GM18867 (cell line): ENCODE results near the gene PIAS4.

Experiments
- ATAC-seq: cut with Tn5 transposase; IDR thresholded peaks from one replicate; pipeline ENCODE4 v1.9.1; 2021; ENCODE audit warnings: mild to moderate bottlenecking, moderate library complexity; ENCODE audit not compliant: unreplicated experiment

Gene PIAS4

GRCh38 chr19:4067396-4068046, 60.0 kb downstream of the PIAS4 start:
- ATAC-seq, result no peak

DNA sequence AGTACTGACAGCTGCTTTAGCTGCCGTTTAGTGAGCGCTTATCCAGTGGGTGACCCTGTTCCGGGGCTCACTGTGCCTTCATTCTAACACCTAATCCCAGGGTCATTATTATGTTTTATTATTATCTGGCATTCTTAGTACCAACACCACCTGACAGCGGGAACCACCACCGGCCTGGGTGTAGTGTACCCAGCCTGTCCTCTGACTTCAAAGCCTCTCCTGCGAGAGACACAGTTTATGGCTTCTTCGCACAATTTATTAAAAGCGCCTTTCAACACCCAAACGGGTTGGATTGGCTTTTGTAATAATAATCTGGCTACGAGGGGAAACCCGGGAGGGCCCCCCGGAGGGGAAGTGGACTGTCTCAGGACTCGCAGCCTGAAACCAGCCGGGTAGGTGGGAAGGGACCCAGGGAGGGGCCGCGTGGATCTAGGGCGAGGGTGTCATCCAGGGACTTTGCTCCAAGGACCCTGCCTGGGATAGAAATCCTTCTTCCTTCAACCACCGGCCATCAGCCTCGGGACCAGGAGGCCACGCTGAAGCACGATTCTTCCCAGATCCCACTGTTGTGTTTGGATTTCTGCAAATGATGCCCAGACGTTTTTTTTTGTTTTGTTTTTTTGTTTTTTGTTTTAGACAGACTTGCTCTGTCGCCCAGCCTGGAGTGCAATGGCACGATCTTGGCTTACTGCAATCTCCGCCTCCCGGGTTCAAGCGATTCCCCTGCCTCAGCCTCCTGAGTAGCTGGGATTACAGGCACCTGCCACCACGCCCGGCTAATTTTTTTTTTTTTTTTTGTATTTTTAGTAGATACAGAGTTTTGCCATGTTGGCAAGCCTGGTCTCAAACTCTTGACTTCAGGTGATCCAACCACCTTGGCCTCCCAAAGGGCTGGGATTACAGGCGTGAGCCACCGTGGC, 60.8 kb downstream of the PIAS4 start:
- no peak for ATAC-seq

GRCh38 chr19:4069331-4069959, 61.9 kb downstream of the PIAS4 start:
- ATAC-seq, result no peak

- no peak for ATAC-seq
Measured at GRCh38 chr19:4071610-4072009, 64.1 kb downstream of the PIAS4 start.

DNA sequence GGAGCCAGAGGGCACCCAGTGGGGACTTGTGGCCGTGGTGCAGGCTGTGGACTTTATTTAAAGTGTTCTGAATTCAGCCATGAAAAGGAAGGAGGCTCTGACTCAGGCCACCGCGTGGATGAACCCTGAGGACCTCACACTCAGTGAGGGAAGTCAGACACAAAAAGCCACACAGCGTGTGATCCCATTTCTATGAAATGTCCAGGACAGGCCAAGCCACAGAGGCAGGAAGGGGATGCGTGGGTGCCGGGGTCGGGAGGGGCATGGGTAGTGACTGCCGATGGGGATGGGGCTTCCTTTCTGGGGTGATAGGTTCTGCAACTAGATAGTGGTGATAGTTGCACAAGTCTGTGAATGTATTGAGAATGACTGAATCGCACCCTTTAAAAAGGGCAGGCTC, 67.8 kb downstream of the PIAS4 start:
- ATAC-seq, result no peak

DNA sequence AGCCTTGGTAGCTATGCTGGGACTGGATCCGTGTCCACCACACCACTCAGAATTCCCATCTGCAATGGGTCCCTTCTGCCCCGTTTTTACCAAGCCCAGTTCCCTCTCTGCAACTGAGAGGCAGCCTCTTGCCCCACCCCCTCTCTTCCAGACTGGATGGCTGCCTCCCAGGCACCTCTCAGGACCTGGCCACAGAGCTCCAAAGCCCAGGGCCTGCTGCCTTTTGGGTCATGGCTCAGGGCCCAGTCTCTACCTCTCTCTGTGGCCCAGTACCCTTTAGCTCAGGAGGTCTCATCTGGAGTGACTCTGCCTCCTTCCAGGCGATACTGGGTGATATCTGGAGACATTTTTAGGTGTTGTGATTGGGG, 69.5 kb downstream of the PIAS4 start:
- ATAC-seq, result no peak

DNA sequence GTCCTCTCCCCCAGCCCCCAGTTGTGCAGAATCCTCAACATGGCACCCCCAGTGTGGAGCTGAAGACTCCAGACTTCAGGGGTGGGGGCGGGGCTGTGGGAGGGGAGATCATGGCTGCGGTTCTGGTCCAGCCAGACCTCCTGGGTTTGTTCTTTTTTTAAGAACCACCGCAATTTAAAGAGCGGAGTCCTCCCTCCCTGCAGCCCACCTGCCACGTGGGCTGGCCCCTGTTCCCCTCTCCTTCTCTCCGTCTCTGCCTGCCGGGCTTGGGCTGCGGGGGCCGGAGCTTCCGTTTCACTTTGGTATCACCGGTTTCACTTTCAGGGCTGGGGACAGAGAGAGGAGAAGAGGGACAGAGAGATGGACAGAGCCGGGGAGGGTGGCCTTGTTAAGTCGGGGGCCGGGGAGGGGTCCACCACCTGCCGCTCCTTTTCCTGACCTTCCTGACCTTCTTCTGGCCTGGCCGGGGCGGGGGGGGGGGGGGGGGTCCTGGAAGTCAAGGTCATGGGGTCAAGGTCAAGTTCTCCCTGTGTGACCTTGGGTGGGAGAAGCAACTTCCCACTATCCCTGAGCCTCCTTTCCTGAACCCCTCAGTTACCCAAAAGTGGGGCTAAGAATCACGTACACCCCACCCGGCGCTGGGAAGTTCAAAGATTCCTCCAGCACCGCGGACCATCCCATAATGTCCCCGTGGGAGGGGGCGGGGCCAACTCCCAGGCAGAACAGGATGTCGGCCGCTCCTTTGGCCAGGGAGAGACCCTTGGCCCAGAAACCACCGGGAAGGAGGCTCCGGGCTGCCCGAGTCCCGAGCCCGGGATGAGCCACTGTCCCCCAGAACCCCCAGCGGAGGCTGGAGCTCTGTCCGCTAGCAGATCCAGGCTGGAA, 70.5 kb downstream of the PIAS4 start:
- ATAC-seq, result no peak

DNA sequence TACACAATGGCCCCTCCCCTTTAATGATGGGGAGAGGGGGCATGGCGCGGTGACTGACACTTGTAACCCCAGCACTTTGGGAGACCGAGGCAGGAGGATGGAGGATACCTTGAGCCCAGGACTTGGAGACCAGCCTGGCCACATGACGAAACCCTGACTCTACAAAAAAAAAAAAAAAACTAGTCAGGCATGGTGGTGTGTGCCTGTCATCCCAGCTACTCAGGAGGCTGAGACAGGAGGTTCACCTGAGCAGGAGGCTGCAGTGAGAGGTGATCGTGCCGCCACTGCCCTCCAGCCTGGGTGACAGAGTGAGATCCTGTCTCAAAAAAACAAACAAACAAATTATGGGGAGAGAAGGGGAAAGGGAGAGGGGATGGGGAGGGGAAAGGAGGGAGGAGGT, 72.9 kb downstream of the PIAS4 start:
- no peak for ATAC-seq

GRCh38 chr19:4081441-4082129, 74.0 kb downstream of the PIAS4 start:
- ATAC-seq, result no peak

DNA sequence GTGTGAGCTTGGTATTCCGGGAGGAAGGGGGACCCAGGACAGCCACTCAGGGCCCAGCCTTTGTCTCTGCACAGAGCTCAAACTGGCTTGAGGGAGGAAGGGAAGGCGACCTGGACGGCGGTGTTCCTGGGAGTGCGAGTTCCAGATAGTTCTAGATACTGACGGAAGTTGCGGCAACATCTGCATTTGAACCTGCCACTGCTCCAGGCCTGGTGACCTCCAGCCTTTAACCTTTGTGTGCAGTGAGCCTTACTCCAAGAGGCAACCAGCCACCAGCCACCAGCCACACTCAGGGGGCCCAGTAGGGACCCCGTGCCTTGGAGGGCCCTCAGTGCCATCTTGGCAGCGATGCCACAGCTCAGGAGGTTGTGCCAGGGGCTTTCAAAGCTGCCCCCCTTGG, 74.6 kb downstream of the PIAS4 start:
- ATAC-seq, result no peak

- no peak for ATAC-seq
Measured at GRCh38 chr19:4083677-4084546, 76.4 kb downstream of the PIAS4 start.

DNA sequence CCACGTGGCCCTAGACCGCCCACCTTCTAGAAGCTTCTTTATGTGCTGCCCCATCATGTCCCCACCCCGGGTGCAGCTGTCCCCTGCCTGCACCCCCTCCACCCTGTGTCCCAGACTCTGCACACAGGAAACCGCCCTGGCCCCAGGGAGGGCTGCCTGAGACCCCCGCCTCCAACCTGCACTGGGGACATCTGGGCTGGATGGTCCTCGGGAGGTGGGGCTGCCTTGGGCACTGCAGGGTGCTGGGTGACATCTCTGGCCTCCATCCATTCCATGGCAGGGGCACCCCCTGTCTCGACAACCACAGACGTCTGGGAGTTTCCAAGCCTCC, 77.0 kb downstream of the PIAS4 start:
- no peak for ATAC-seq

- ATAC-seq, result no peak
Measured at GRCh38 chr19:4086411-4086867, 78.9 kb downstream of the PIAS4 start.

GRCh38 chr19:4087787-4088679, 80.5 kb downstream of the PIAS4 start:
- ATAC-seq, result no peak

DNA sequence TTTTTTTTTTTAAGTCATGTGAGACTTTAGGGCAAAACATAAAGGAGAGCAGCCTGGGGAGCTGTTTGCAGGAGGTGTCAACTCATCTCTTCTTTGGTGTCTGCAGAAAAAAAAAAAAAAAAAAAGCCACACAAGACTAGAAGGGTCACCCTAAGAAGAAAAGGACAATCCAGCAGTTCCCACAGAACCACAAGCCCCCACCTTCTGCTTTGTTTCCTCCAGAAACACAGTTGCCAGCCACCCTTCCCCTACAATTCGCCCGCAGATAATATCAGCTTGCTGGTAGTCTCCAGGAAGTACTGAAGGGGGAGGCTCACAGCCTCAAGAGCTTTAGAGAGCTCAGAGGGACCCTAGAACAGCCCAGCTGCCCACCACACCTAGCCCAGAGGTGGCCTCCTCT, 81.4 kb downstream of the PIAS4 start:
- no peak for ATAC-seq
